ENCODE results near the gene SH3BGR.

SH3BGR gene

DNA sequence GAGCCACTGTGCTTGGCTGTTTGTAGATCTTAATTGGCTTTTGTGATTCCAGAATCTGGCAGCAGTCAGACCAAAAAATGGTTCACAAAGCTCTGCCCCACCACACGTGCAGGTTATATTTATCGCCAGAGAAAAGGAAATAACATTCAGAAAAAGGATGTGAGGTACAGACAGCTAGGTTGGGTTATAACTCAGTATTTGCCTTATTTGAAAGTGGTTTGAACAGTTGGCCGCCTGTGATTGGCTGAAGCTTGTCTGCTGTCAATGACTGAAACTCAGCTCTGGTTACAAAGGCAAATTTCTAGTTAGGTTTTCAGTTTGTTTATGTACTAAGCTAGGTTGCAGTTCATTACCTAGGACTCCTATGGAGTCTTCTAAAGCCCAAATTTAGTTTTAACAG lies 9.6 kb downstream of the SH3BGR start:
- FAIRE-seq = no peak

GRCh38 chr21:39463308-39463707 lies 11.5 kb downstream of the SH3BGR start:
- no peak for FAIRE-seq

- FAIRE-seq = no peak
These were observed 14.8 kb downstream of the SH3BGR start for GRCh38 chr21:39466584-39466983.

- FAIRE-seq = no peak
These were observed 16.0 kb downstream of the SH3BGR start for GRCh38 chr21:39467746-39468145.

GRCh38 chr21:39468559-39468958 lies 16.8 kb downstream of the SH3BGR start:
- no peak for FAIRE-seq

GRCh38 chr21:39471598-39471997 lies 19.8 kb downstream of the SH3BGR start:
- FAIRE-seq = no peak

DNA sequence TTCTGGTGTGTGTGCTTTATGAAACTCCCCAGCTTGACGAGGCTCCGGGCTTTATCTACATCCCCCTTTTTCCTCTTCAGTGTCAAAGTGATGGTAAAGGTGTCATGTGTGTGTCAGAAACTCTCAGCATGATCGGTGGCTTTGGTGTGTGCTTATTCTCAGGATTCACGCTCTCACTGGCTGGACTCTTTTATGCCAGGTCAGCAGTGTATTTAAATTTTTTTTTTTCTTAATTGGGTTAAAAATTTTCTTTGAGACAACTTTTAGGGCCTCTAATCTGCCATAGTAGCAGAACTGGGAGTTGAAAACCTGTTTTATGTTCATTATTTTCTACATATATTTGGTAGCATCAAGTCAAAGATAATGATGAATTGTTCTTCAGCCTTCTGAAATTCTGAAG lies 21.0 kb downstream of the SH3BGR start:
- no peak for FAIRE-seq

DNA sequence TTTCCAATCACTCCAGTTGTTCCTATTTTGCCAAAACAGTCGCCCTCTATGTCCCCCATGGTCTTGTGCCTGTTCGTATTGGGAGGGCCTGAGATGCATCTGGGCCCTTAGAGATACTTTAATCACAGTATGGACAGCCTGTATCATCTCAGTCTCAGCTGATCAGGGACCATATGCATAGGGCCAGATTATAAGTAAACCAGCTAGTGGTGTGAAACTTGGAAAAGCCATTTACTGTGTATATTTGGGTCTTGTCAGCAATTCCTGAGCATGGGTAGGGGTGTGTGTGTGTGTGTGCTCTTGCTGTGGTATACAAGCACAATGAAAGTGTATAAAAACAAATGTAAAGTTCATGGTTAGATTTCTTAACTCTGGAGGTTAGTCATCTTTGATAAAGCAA lies 22.8 kb downstream of the SH3BGR start:
- no peak for FAIRE-seq

DNA sequence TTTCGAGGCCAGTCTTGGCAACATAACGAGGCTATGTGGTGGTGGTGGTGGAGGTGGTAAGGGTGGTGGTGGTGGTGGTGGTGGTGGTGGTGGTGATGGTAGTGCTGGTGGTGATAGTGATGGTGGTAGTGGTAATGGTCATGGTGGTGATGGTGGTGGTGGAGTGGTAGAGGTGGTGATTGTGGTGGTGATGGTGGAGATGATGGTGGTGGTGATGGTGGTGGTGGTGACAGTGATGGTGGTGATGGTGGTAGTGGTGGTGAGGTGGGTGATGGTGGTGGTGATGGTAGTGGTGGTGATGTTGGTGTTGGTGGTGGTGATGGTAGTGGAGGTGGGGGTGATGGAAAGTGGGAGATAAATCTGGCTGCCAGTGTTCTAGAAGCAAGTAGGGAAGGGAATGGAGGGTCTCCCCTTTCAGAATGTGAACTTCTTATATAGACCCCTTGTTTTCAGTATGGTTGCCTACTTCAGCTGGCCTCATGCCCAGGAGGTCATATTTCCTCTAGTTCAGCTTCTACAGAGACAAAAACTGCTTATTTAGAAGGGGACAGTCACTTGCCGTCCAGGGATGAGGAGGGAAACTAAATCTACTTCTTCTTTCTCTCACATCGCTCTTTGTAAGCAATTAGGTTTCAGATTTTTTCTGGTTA lies 27.5 kb downstream of the SH3BGR start:
- FAIRE-seq = no peak

- FAIRE-seq = no peak
These were observed 28.0 kb downstream of the SH3BGR start for GRCh38 chr21:39479814-39480182.

GRCh38 chr21:39480271-39480670 lies 28.5 kb downstream of the SH3BGR start:
- no peak for FAIRE-seq

DNA sequence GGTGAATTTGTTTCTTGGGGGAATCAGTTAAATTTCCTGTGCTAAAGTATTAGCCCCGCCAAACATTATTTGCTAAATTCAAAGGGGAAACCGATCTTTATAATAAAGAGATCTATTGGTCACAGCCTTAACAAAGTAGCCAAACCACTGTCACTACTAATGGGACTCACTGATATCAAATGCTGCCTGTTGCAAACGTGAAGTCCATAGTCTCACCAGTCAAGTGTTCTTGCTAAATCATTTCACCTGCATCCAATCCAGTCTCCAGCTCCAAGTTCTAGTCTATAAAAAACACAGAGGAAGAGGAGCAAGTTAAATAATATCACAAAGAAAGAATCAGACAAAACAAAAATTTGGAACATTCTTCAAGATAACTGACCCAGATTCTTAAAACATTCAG lies 30.1 kb downstream of the SH3BGR start:
- no peak for FAIRE-seq

GRCh38 chr21:39483917-39484316 lies 32.1 kb downstream of the SH3BGR start:
- FAIRE-seq = no peak

- FAIRE-seq = no peak
These were observed 33.0 kb downstream of the SH3BGR start for GRCh38 chr21:39484711-39485276.

DNA sequence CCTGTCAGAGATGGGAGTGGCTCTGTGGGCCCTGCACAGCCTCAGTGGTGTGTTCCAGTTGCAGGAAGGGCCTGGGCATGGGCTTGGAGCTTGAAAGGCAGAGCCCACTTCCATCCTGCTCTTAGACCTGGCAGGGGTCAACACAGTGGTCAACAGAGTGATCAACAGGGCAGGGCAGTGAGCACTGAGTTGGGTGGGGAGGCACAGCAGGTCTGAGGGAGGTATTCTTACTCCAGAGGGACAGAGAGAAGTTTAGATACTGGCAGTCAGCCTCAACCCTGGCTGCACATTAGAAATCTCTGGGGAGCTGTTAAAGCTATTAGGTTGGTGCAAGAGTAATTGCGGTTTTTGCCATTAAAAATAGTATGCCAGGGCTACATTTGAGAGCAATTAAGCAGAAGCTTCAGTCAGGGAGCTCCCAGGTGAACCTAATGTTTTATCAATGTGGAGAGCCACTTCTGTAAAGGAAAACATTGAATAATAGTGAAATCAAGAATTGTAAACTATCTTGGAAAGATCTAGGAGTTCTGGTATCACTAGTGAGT lies 37.7 kb downstream of the SH3BGR start:
- no peak for FAIRE-seq

DNA sequence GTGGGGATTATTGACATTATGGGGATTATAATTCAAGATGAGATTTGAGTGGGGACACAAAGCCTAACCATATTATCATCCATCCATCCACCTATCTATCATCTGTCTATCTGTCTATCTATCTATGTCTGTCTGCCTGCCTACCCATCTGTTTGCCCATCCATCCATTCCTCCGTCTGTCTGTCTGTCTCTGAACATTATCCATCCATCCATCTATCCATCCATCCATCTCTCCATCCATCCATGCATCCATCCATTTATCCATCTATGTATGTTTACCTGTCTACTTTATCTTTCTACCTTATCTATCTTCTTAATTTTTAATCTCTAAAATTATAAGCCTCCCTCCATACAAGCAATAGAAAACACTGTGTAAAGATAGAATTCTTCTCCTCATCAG lies 47.4 kb downstream of the SH3BGR start:
- FAIRE-seq = no peak

- no peak for FAIRE-seq
These were observed 50.9 kb downstream of the SH3BGR start for GRCh38 chr21:39502631-39503030.

DNA sequence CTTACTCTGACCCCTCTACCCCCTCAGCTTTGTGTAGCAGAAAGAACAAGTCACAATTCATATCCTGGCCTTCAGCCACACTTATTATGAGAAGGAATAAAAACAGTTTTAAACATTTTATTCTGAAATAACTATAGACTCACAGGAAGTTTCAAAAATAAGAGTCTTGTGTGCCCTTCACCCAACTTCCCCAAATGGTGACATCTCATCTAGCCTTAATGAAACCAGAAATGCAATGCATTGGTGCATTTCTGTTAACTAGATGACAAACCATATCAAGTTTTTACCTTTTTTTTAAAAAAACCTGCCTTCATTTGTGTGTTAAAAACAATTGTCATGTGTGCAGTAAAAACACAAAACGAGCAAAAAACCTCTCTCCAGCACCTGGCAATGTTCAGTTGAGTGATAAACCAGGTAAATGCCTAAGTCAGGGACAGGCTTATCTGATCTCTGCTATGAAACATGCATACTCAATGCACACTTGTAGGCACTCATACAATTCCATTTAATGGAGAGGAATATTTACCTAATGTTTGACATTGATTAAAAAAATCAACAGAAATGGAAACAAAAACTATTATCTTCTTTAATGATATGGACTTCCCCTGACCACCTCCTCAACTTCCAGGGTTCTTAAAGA lies 51.5 kb downstream of the SH3BGR start:
- no peak for FAIRE-seq

DNA sequence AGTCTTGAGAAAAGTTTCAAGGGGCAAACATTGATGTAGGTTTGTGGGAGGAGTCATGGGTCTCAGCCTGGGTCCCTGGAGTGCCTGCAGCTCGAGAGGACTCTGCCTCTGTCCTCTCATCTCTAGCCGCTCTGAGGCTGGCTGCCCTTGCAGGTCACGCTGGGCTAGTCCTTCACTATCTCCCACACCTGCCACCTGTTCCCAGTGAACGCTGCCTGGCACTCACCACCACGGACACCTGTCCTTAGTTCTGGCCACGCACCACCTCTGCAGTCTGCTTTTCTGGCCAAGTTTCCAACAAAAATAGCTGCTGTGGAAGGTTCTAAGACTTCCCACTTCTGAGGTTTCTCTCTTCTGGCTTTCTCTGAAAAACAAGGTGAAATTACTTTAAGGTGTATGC lies 52.5 kb downstream of the SH3BGR start:
- no peak for FAIRE-seq

- no peak for FAIRE-seq
These were observed 58.5 kb downstream of the SH3BGR start for GRCh38 chr21:39510240-39510639.

GRCh38 chr21:39511102-39511501 lies 59.3 kb downstream of the SH3BGR start:
- FAIRE-seq = no peak

GRCh38 chr21:39513735-39514134 lies 62.0 kb downstream of the SH3BGR start:
- no peak for FAIRE-seq

- no peak for FAIRE-seq
These were observed 64.1 kb downstream of the SH3BGR start for GRCh38 chr21:39515684-39516472.
